Activated CD4-positive, alpha-beta T cell treated with anti-CD3 and anti-CD28 coated beads, Interleukin-2, amount 10 ng/mL, durations not matched to agents 7 days and 5 days (primary cell): ENCODE data around the gene DDX10. TPM values are rescaled to one million over a fixed set of nuclear protein-coding genes. Genes with fewer than 3 reads are reported as not detected.
"Not testable (repeated sequence)": the region's sequence is repeated elsewhere in the genome, so short reads cannot be mapped to it uniquely, and the experiment has no call there.

ENCODE experiments used
- CTCF ChIA-PET: fragments of 350-600 bp; sonication (Branson Sonifier 250); formaldehyde crosslinking; loops from one replicate; lab custom pipeline; 2021; ENCODE audit warnings: antibody characterized with exemption; lab: Charles Lee
- POLR2A ChIA-PET: fragments of 350-600 bp; sonication (Branson Sonifier 250); formaldehyde crosslinking; loops from one replicate; lab custom pipeline; 2021; ENCODE audit warnings: antibody characterized with exemption; lab: Charles Lee
- DNase-seq: peaks from one replicate; pipeline ENCODE4 v3.0.0-alpha.2; 2020
- H3K27ac Mint-ChIP-seq: one replicate; pipeline ENCODE4 v1.8.0; 2021; ENCODE audit warnings: mild to moderate bottlenecking, moderate library complexity, mixed read lengths
- H3K27me3 Mint-ChIP-seq: one replicate; pipeline ENCODE4 v1.8.0; 2021; ENCODE audit warnings: mixed read lengths
- H3K36me3 Mint-ChIP-seq: one replicate; pipeline ENCODE4 v1.8.0; 2021; ENCODE audit warnings: low read depth, mixed read lengths
- H3K4me1 Mint-ChIP-seq: one replicate; pipeline ENCODE4 v1.8.0; 2021; ENCODE audit warnings: mixed read lengths
- H3K4me3 Mint-ChIP-seq: one replicate; pipeline ENCODE4 v1.8.0; 2021; ENCODE audit warnings: mild to moderate bottlenecking, moderate library complexity, mixed read lengths
- H3K9me3 Mint-ChIP-seq: one replicate; pipeline ENCODE4 v1.8.0; 2021; ENCODE audit warnings: mixed read lengths
- total RNA-seq, 2 experiments: library from RNA; stranded (reverse); gene quantifications; one replicate each; pipeline ENCODE4 v1.2.3, GENCODE V29; 2021

DDX10 gene
- total RNA-seq, 2 experiments from 2014 or later = 27.4 to 28.0 TPM

DNA sequence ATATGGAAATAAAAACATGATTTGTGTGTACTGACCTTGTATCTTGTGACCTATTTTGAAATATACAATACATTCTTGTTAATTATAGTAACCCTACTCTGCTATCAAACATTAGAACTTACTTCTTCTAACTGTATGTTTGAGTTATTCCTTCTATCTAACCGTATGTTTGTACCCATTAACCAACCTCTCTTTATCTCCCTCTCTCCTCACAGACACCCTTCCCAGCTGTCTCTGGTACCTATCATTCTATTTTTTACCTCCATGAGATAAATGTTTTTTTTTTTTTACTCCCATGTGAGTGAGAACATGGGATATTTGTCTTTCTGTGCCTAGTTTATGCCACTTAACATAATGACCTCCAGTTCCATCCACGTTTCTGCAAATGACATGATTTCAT is 128.7 kb downstream of the DDX10 start:
- no peak overlapping the region for H3K4me3 Mint-ChIP-seq
- peaks cover 6% of the 10 kb centered on the region for H3K9me3 Mint-ChIP-seq
- H3K27me3 Mint-ChIP-seq = no peaks in the 10 kb centered on the region
- no peak overlapping the region for H3K27ac Mint-ChIP-seq
- DNase-seq = no peak
- H3K36me3 Mint-ChIP-seq = no peaks in the 10 kb centered on the region
- H3K4me1 Mint-ChIP-seq = peaks cover 3% of the 10 kb centered on the region
- ChIA-PET POLR2A (no interaction called here), CTCF (interaction anchor here (0.6 kb wide), 1 partner anchor 36 kb away, joined by 5 read pairs; no protein-coding TSS in a partner anchor)

DNA sequence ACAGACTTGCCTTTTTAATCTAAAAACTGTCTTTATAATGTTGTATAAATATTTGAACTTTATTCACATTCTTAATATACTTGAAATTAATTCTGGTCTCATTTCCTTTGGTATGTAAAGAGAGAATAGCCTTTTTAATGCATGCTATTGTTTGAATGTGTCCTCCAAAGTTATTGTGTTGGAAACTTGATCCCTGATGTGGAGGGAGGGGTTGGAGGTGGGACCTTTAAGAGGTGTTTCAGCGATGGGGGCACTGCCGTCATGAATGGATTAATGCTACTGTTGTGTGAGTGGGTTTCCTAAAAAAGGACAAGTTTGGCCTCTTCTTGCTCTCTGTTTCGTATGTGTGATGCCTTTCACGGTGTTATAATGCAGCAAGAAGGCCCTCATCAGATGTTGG is 131.7 kb downstream of the DDX10 start:
- no peak for DNase-seq
- H3K36me3 Mint-ChIP-seq = no peaks in the 10 kb centered on the region
- POLR2A ChIA-PET = no interaction called here
- H3K27ac Mint-ChIP-seq = no peak overlapping the region
- no peak overlapping the region for H3K4me3 Mint-ChIP-seq
- no peaks in the 10 kb centered on the region for H3K4me1 Mint-ChIP-seq
- CTCF ChIA-PET = no interaction called here
- H3K27me3 Mint-ChIP-seq = no peaks in the 10 kb centered on the region
- H3K9me3 Mint-ChIP-seq = peaks cover 6% of the 10 kb centered on the region

DNA sequence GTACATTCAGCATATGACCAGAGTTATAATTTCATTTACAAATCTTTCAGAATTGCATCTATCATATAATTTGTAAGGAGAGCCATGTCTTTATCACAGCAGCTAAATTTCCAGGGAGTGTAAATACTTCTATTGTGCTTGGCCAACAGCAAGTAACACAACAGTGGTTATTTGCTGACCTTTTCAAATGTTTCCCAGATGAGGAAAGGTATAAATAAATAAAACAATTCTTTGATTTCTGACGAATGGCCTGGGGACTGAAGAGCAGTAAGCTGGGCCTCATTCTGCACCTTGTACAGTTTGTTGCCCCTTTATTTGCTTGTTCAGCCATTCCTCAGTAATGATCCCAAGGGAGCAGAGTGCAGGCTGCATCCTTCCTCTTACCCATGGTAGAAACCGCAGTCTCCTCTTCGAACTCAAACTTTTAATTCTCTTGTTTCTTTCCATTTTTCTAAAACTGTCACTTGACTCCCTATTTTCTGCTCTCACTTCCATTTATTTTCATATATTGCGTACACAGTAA is 132.8 kb downstream of the DDX10 start:
- Mint-ChIP-seq H3K9me3 (peaks cover 6% of the 10 kb centered on the region), H3K27me3 (no peaks in the 10 kb centered on the region), H3K4me1 (no peaks in the 10 kb centered on the region), H3K4me3 (no peak overlapping the region), H3K27ac (no peak overlapping the region), H3K36me3 (no peaks in the 10 kb centered on the region)
- DNase-seq = no peak
- ChIA-PET POLR2A (no interaction called here), CTCF (no interaction called here)

DNA sequence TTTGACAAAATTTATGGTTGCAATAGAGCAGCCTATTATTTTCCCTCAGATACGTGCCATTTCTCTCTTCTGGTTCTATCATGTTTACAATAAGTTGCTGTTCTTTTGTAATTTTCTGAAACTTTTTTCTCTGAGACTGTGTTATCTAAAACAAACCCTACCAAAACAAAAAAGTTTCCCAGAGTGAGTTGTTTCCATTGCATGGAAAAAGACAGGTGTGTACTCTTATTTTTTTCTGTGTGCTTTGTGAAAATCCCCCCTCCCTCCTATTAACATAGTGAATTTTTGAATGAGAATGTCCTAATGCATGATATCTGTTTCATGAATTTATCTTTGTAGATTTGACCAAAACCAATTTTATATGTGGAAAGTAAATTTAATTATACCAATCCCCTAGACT is 137.6 kb downstream of the DDX10 start:
- Mint-ChIP-seq H3K27ac (no peak overlapping the region), H3K9me3 (no peaks in the 10 kb centered on the region)
- CTCF ChIA-PET = no interaction called here

DNA sequence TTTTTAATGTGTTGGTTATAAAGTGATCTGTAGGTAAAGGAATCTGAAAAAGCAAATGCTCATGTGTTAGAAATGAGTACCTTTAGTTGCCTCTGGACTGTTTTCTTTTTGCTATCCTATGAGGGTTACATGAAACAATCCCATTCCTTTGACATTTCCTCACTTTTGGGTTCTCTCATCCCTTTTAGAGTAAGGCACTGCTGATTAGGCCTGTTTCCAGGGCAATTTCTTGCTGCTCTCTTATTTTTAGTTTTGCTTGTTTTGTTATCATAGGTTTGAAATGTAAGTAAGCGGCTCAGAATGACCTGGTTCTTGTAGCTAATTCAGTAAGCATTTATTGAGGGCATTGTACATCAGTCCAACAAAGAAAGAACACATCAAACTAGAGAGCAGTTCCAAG is 138.9 kb downstream of the DDX10 start:
- peaks cover 2% of the 10 kb centered on the region for H3K36me3 Mint-ChIP-seq
- no peak overlapping the region for H3K4me3 Mint-ChIP-seq
- no peaks in the 10 kb centered on the region for H3K27me3 Mint-ChIP-seq
- CTCF ChIA-PET = no interaction called here
- no peak overlapping the region for H3K27ac Mint-ChIP-seq
- no peaks in the 10 kb centered on the region for H3K9me3 Mint-ChIP-seq
- H3K4me1 Mint-ChIP-seq = no peaks in the 10 kb centered on the region
- DNase-seq = no peak
- POLR2A ChIA-PET = no interaction called here

More for the DNA sequence above, 137.6 kb downstream of the DDX10 start:
- Mint-ChIP-seq H3K36me3 (no peaks in the 10 kb centered on the region), H3K27me3 (no peaks in the 10 kb centered on the region), H3K4me1 (no peaks in the 10 kb centered on the region), H3K4me3 (no peak overlapping the region)
- POLR2A ChIA-PET = no interaction called here
- no peak for DNase-seq

DNA sequence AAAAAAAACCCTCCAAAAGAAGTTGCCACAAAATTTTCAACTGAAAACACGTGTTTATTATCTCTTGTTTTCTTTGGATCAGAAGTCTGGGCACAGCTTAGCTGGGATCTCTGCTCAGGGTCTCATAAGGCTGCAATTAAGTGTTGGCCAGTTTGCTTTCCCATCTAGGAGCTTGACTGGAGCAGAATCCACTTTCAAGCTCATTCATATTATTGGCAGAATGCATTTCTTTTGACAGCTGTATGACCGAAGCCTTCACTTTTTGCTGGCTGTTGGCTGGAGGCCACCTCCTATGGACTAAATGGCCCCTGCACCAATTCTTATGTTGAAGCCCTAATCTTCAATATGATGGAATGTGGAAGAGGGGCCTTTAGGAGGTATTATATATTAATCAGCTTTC is 139.6 kb downstream of the DDX10 start:
- CTCF ChIA-PET = no interaction called here
- Mint-ChIP-seq H3K4me1 (peaks cover 5% of the 10 kb centered on the region), H3K9me3 (no peaks in the 10 kb centered on the region), H3K27ac (no peak overlapping the region), H3K36me3 (peaks cover 2% of the 10 kb centered on the region), H3K27me3 (no peaks in the 10 kb centered on the region), H3K4me3 (no peak overlapping the region)
- POLR2A ChIA-PET = no interaction called here
- no peak for DNase-seq

DNA sequence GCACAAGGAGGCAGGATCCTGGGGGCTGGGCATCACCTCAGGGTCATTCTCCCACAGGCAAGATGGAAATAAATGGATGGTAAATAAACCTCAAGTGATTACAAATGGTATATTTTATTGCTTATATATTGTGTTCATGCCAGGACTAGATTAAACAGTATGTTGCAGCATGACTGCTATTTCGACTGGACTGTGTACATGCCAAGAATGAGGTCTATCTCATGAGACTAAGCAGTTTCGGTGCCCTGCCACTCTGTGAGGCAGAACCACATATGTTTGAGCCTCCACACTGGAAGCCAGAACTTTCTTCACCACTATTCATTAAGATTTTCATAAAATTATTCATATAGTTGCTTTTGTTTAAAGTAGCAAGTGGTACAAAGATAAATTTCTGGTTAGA is 140.2 kb downstream of the DDX10 start:
- POLR2A ChIA-PET = no interaction called here
- peaks cover 5% of the 10 kb centered on the region for H3K4me1 Mint-ChIP-seq
- no peaks in the 10 kb centered on the region for H3K27me3 Mint-ChIP-seq
- peaks cover 2% of the 10 kb centered on the region for H3K36me3 Mint-ChIP-seq
- DNase-seq = no peak
- H3K4me3 Mint-ChIP-seq = no peak overlapping the region
- H3K9me3 Mint-ChIP-seq = peaks cover 2% of the 10 kb centered on the region
- H3K27ac Mint-ChIP-seq = no peak overlapping the region
- CTCF ChIA-PET = no interaction called here

DNA sequence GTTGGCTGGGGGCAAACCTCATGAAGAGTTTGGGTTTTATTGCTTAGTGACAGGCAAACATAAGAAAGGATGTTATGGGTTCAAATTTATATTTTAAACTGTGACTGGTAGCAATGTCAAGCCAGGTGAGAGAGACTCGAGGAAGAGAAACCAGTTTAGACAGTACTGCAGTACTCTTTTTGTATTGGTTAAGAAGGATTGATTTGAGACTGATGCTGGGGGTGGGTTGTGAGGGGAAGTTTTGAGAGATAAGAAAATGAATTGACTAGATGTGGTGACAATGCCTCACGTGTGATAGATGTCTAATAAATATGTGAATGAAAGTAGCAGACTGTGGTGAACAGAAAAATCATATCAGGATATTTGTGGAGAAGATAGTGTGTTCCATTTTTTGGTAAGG is 142.4 kb downstream of the DDX10 start:
- Mint-ChIP-seq H3K27me3 (no peaks in the 10 kb centered on the region), H3K36me3 (peaks cover 2% of the 10 kb centered on the region), H3K4me1 (peaks cover 5% of the 10 kb centered on the region), H3K4me3 (no peak overlapping the region), H3K27ac (no peak overlapping the region), H3K9me3 (peaks cover 2% of the 10 kb centered on the region)
- CTCF ChIA-PET = no interaction called here
- POLR2A ChIA-PET = no interaction called here
- no peak for DNase-seq

DNA sequence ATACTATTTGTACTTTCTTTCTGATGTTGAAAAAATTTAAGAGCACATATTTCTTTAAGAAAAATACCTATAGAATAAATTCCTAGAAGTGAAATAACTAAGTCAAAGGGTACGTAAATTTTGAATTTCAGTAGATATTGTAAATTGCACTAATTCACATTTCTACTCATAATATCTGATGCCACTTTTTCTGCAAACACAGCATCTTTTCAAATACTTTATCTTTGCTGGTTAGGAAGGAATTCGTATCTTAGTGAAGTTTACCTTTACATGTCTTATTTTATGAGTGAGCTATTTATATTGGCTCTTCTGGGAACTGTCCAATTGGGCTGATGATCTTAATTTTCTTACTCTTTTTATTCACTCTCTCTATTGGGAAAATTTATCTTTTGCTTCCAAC is 148.2 kb downstream of the DDX10 start:
- ChIA-PET POLR2A (no interaction called here), CTCF (no interaction called here)
- Mint-ChIP-seq H3K27me3 (no peaks in the 10 kb centered on the region), H3K4me3 (no peak overlapping the region), H3K4me1 (peaks cover 5% of the 10 kb centered on the region), H3K36me3 (peaks cover 2% of the 10 kb centered on the region), H3K27ac (no peak overlapping the region), H3K9me3 (peaks cover 2% of the 10 kb centered on the region)
- no peak for DNase-seq

DNA sequence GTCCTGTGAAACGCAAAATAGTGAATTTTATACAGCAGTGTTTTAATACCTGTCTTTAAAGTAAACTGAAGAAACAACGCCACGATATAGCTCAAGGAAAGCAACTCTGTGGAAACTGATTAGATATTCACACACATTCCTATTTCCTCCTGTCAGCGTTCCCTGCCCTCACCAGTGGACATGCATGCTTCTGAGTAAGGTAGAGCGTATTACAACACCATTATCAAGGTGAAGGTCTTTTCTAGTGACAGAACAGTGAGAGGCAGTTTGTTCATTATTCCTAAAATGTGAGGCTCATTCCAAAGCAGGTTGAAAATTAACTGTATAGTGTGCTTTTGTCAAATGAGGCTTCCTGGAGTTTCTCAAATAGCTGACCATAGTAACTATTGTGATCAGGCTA is 153.1 kb downstream of the DDX10 start:
- ChIA-PET POLR2A (no interaction called here), CTCF (no interaction called here)
- no peak for DNase-seq
- no peaks in the 10 kb centered on the region for H3K9me3 Mint-ChIP-seq
- no peaks in the 10 kb centered on the region for H3K36me3 Mint-ChIP-seq
- no peaks in the 10 kb centered on the region for H3K27me3 Mint-ChIP-seq
- H3K27ac Mint-ChIP-seq = no peak overlapping the region
- H3K4me1 Mint-ChIP-seq = no peaks in the 10 kb centered on the region
- H3K4me3 Mint-ChIP-seq = no peak overlapping the region

DNA sequence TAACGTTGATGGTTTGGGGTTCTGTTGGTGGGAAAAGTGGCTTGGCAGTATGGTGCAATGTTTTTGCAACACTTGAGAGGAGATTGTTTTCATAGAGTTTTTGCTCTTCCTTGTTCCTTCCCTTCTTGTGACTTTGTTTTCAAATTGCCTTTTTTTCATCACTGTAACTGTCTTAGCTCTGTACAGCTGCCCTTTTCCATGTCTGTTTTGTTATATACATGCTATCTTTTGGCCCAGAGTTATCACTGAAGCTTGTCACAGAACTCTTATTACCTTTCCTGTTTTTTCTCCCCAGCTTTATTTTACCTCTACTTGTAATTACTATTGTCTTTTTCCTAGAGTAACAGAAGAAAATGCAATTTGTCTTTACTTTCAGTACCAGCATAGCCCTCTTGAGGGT is 154.1 kb downstream of the DDX10 start:
- Mint-ChIP-seq H3K27me3 (no peaks in the 10 kb centered on the region), H3K4me1 (peaks cover 1% of the 10 kb centered on the region), H3K36me3 (no peaks in the 10 kb centered on the region), H3K4me3 (no peak overlapping the region), H3K9me3 (no peaks in the 10 kb centered on the region), H3K27ac (no peak overlapping the region)
- ChIA-PET POLR2A (no interaction called here), CTCF (no interaction called here)
- no peak for DNase-seq

DNA sequence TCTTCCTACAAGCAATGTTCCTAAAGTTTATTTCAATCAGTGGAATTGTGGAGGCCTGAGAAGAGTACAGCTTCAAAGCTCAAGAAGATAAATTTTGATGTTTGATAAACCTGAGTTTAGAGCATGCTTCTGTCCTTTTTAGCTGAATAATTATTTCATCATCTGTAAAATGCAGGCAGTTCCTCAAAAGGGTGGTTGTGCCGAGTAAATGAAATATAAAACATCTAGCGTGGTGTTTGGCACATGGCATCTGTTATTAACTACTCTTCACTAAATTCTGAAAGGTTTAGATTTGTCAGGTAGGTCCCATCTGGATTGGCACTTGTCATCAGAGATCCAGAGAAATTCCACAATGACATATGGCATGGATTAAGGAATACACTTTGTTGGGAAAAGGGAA is 155.1 kb downstream of the DDX10 start:
- POLR2A ChIA-PET = no interaction called here
- H3K27ac Mint-ChIP-seq = no peak overlapping the region

DNA sequence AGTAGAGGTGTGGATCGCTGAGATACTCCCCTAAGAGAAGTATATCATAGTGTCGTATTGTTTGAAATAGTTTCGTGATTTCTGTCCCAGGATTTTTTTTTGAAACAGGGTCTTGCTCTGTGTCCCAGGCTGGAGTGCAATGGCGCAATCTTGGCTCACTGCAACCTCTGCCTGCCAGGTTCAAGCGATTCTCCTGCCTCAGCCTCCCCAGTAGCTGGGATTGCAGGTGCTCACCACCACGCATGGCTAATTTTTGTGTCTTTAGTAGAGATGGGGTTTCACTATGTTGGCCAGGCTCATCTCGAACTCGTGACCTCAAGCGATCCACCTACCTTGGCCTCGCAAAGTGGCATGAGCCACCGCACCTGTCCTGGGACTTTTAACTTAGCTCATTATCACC is 159.1 kb downstream of the DDX10 start:
- H3K36me3 Mint-ChIP-seq, CTCF ChIA-PET, H3K27me3 Mint-ChIP-seq, H3K9me3 Mint-ChIP-seq, DNase-seq, H3K4me1 Mint-ChIP-seq, H3K4me3 Mint-ChIP-seq, H3K27ac Mint-ChIP-seq, POLR2A ChIA-PET: not testable (repeated sequence)

More for the DNA sequence above, 155.1 kb downstream of the DDX10 start:
- H3K9me3 Mint-ChIP-seq = no peaks in the 10 kb centered on the region
- no peaks in the 10 kb centered on the region for H3K27me3 Mint-ChIP-seq
- H3K36me3 Mint-ChIP-seq = no peaks in the 10 kb centered on the region
- H3K4me3 Mint-ChIP-seq = no peak overlapping the region
- CTCF ChIA-PET = no interaction called here
- peaks cover 1% of the 10 kb centered on the region for H3K4me1 Mint-ChIP-seq
- no peak for DNase-seq

DNA sequence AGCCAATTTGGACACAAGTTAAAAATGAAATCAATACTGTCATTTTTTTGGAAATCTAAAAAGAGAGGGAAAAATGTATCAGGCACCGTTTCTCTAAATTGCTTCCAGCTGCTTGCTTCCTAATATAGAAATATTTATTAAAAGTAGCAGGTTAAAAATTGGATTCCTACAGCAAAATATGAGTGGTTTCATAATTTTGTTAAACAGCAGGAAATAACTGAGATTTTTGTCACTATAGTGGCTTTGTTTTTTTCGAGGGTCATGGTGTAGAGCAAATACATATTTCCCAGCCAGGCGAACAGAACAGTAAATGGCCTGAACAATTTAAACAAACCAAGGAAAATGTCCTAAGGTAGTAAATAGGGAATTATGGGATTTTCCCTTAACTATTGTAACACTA is 159.7 kb downstream of the DDX10 start:
- H3K36me3 Mint-ChIP-seq = peaks cover 2% of the 10 kb centered on the region
- POLR2A ChIA-PET = no interaction called here
- H3K27ac Mint-ChIP-seq = no peak overlapping the region
- DNase-seq = no peak
- CTCF ChIA-PET = no interaction called here
- peaks cover 4% of the 10 kb centered on the region for H3K4me1 Mint-ChIP-seq
- no peaks in the 10 kb centered on the region for H3K27me3 Mint-ChIP-seq
- peaks cover 3% of the 10 kb centered on the region for H3K9me3 Mint-ChIP-seq
- no peak overlapping the region for H3K4me3 Mint-ChIP-seq
